Esophagus squamous epithelium (tissue), 5 donors: ENCODE data around the gene HMOX1. TPM values are rescaled to one million over a fixed set of nuclear protein-coding genes. Genes with fewer than 3 reads are reported as not detected.
"Not testable (repeated sequence)": the region's sequence is repeated elsewhere in the genome, so short reads cannot be mapped to it uniquely, and the experiment has no call there.

ENCODE experiments used
- DNase-seq: peaks from one replicate; lab custom pipeline; 2025; lab: John Stamatoyannopoulos, UW
- H3K27ac ChIP-seq, 4 donors: fragments of 200-600 bp; sonication (generic); one replicate each; pipeline ENCODE4 v1.5.1; 2016 to 2019; ENCODE audit warnings: mild to moderate bottlenecking in 1 of 4
- H3K27me3 ChIP-seq, 4 donors: fragments of 200-600 bp; sonication (generic); 1 replicate in 3 of 4; 2 replicates in 1 of 4; pipeline versions ENCODE4 v1.5.1 to v1.6.0; 2017 to 2021; ENCODE audit warnings: antibody characterized with exemption in 1 of 4
- H3K36me3 ChIP-seq, 3 donors: fragments of 200-600 bp; sonication (generic); one replicate each; pipeline ENCODE4 v1.5.1; 2016 to 2019
- H3K4me1 ChIP-seq, 3 donors: fragments of 200-600 bp; sonication (generic); one replicate each; pipeline ENCODE4 v1.5.1; 2017 to 2019
- H3K4me3 ChIP-seq, 4 donors: fragments of 200-600 bp; sonication (generic); 1 replicate in 3 of 4; 2 replicates in 1 of 4; pipeline ENCODE4 v1.5.1; 2016 to 2019; ENCODE audit warnings: mild to moderate bottlenecking in 2 of 4, moderate library complexity in 1 of 4
- H3K9me3 ChIP-seq, 3 donors: fragments of 200-600 bp; sonication (generic); one replicate each; pipeline ENCODE4 v1.5.1; 2016 to 2019
- CTCF ChIP-seq, 6 experiments: fragments of 450-650 bp in 4 of 6; fragments of 200-600 bp in 2 of 6; sonication (generic) in 2 of 6; IDR thresholded peaks; one replicate each; pipeline ENCODE4 v1.5.1; 2016 to 2019; ENCODE audit warnings: antibody characterized with exemption in 6 of 6, mild to moderate bottlenecking in 4 of 6, moderate library complexity in 4 of 6
- POLR2A ChIP-seq, 4 donors: fragments of 450-650 bp; IDR thresholded peaks; one replicate each; pipeline ENCODE4 v1.6.1; 2017; ENCODE audit warnings: antibody characterized with exemption in 4 of 4, mild to moderate bottlenecking in 4 of 4, moderate library complexity in 3 of 4
- WGBS, 2 donors: methylation state at CpG; one replicate each; pipeline ENCODE4 v1.1.5; 2018; 5-methylcytosine and 5-hydroxymethylcytosine counted together
- intact Hi-C: fragments of 100-400 bp; cut with DNase I; formaldehyde crosslinking; loops from one replicate; pipeline ENCODE4 v1.15.0; 2022
- total RNA-seq, 4 donors: library from RNA; depleted of rRNA; stranded (reverse); fragments of >200 nt; gene quantifications; one replicate each; pipeline ENCODE4 v1.1.0, GENCODE V29; 2016
- donor health status: DM: yes; HTN: yes; CAD: no.

HMOX1 gene
- total RNA-seq, 4 donors from 2014 or later, result 13.0 to 39.0 (median 18.3) TPM

DNA sequence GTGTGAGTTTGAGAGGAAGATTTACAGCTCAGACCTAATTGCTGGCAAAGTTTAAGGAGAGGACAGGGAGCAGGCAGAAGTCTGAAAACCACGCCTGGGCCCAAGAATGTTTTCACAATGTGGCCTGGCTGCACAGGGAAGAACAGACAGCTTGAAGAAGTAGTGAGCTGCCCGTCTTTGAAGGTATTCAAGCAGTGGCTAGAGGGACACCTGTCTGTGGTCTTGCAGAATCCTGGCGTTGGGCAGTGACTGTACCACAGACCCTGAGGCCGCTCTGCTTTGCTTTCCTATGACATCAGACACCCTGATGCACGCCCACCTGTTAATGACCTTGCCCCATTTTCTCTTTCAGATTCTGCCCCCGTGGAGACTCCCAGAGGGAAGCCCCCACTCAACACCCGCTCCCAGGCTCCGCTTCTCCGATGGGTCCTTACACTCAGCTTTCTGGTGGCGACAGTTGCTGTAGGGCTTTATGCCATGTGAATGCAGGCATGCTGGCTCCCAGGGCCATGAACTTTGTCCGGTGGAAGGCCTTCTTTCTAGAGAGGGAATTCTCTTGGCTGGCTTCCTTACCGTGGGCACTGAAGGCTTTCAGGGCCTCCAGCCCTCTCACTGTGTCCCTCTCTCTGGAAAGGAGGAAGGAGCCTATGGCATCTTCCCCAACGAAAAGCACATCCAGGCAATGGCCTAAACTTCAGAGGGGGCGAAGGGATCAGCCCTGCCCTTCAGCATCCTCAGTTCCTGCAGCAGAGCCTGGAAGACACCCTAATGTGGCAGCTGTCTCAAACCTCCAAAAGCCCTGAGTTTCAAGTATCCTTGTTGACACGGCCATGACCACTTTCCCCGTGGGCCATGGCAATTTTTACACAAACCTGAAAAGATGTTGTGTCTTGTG is 12.5 kb downstream of the HMOX1 start:
- Histone ChIP-seq H3K4me1 (peaks cover 0 to 3% (median 0%) of the 10 kb centered on the region in 3 donors), H3K27me3 (no peaks in the 10 kb centered on the region), H3K4me3 (no peak overlapping the region), H3K36me3 (peaks cover 0 to 21% (median 0%) of the 10 kb centered on the region in 3 donors), H3K27ac (no peak overlapping the region), H3K9me3 (no peaks in the 10 kb centered on the region)
- DNase-seq, result no peak
- TF ChIP-seq CTCF (IDR thresholded peaks at IDR 0.05) (no peak), POLR2A (IDR thresholded peaks at IDR 0.05) (no peak)
- intact Hi-C loops, result no loop called here
- 86 to 90% methylated on average over 11 to 12 of the region's 16 CpGs for WGBS, 2 donors

GRCh38 chr22:35394011-35394312 is 13.1 kb downstream of the HMOX1 start:
- H3K4me3 ChIP-seq, result no peak overlapping the region
- peaks cover 0 to 3% (median 0%) of the 10 kb centered on the region in 3 donors for H3K4me1 ChIP-seq
- WGBS, 2 donors, result 56 to 74% methylated on average over 4 of the region's 4 CpGs
- H3K36me3 ChIP-seq, result peaks cover 0 to 21% (median 0%) of the 10 kb centered on the region in 3 donors
- H3K9me3 ChIP-seq, result no peaks in the 10 kb centered on the region
- no peak for DNase-seq
- intact Hi-C loops, result no loop called here
- no peaks in the 10 kb centered on the region for H3K27me3 ChIP-seq
- no peak for TF ChIP-seq POLR2A (IDR thresholded peaks at IDR 0.05)
- TF ChIP-seq CTCF (IDR thresholded peaks at IDR 0.05), result no peak
- H3K27ac ChIP-seq, result no peak overlapping the region

- intact Hi-C loops, result no loop called here
- Histone ChIP-seq H3K27me3 (no peaks in the 10 kb centered on the region), H3K27ac (no peak overlapping the region), H3K4me3 (no peak overlapping the region), H3K4me1 (peaks cover 0 to 9% (median 5%) of the 10 kb centered on the region in 3 donors), H3K36me3 (peaks cover 0 to 17% (median 0%) of the 10 kb centered on the region in 3 donors), H3K9me3 (no peaks in the 10 kb centered on the region)
- no peak for TF ChIP-seq CTCF (IDR thresholded peaks at IDR 0.05)
- DNase-seq, result no peak
- 65 to 87% methylated on average over 5 of the region's 5 CpGs for WGBS, 2 donors
Measured at GRCh38 chr22:35394810-35395563, 14.1 kb downstream of the HMOX1 start.

- Histone ChIP-seq H3K27ac (peak overlapping the region in 2 of 4 donors; percentile 6 to 44), H3K4me1 (peaks cover 13 to 25% (median 14%) of the 10 kb centered on the region in 3 donors)
- H3K27me3 ChIP-seq, H3K4me3 ChIP-seq, H3K9me3 ChIP-seq, intact Hi-C loops, DNase-seq, H3K36me3 ChIP-seq: not testable (repeated sequence)
- 71 to 75% methylated on average over 6 of the region's 6 CpGs for WGBS, 2 donors
Measured at GRCh38 chr22:35396622-35397021, 15.7 kb downstream of the HMOX1 start.

- no peak for DNase-seq
- TF ChIP-seq CTCF (IDR thresholded peaks at IDR 0.05), result no peak
- no peak for TF ChIP-seq POLR2A (IDR thresholded peaks at IDR 0.05)
- H3K4me1 ChIP-seq, result peaks cover 13 to 30% (median 14%) of the 10 kb centered on the region in 3 donors
- H3K27me3 ChIP-seq, result no peaks in the 10 kb centered on the region
- H3K27ac ChIP-seq, result peak overlapping the region in 2 of 4 donors; percentile 24 to 44
- 64 to 75% methylated on average over 13 of the region's 13 CpGs for WGBS, 2 donors
- H3K9me3 ChIP-seq, result no peaks in the 10 kb centered on the region
- H3K4me3 ChIP-seq, result no peak overlapping the region
- H3K36me3 ChIP-seq, result peaks cover 0 to 8% (median 0%) of the 10 kb centered on the region in 3 donors
- intact Hi-C loops, result no loop called here
Measured at GRCh38 chr22:35397095-35397904, 16.4 kb downstream of the HMOX1 start.
